Measurements from ENCODE around the gene NUP160.
"Not testable (repeated sequence)": the region's sequence is repeated elsewhere in the genome, so short reads cannot be mapped to it uniquely, and the experiment has no call there.

The NUP160 gene

DNA sequence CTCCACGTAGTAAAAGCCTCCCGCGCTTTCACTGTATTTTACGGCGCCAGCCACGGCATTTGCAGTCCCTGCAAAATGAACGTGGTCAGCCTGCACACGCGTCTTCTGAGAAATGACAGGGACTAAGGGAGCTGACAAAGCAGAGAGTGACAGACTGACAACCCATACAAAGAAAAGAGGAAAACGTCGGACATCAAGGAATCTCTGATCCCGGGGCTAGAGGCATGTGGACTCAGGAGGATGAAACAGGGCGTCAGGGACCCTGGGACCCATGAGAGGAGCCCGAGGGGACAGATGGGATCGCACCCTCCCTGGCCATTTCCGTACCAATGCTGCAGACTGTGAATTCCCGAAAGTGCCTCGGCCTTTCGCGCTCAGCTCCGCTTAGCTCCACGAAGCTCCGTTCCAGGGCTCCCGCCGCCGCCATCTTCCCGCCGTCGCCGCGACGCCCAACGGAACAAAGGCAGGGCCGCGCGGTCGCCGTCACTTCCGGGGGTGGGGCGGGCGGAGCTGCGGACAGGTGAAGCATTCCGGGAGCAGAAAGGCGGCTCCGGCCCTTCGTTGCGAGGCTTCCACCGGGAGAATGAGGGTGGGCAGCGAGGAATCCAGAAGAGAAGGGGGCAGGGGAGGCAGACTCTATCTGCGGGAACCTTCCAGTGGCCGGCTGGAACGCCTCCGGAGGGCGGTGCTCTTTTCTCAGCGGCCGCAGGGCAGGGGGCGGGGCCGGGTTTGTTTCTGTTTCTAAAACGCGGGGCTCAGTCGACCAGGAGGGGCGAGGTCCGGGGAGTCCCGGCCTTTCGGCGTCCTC, at the start of gene NUP160:
TSS of gene NUP160 (minus strand) at position 459 of the 808 bp plus-strand sequence. CDS start at position 427, 32 bp downstream.
- H3K27ac ChIP-seq, result peak within 1 kb of the TSS; percentile 92
- TF ChIP-seq CTCF (conservative IDR thresholded peaks at IDR 0.05), result no peak
- TF ChIP-seq ZFX (IDR thresholded peaks at IDR 0.05), result 0 out of 2 replicates have a peak, but pooled peaks have one; percentile 10

DNA sequence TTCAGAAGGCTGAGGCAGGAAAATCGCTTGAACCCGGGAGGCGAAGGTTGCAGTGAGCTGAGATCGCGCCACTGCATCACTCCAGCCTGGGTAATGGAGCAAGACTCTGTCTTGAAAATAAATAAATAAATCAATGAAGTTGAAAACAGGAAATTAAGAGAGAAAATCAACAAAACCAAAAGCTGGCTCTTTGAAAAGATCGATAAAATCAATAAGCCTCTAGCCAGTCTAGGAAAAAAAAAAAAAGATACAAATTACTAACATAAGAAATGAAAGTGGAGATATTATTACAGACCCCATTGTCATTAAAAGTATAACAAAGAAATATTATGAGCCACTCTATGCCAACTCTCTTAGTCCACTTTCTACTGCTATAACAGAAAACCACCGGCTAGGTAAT, 48.0 kb upstream of the NUP160 start:
- no peak overlapping the region for H3K27ac ChIP-seq
- no peak for TF ChIP-seq ZFX (IDR thresholded peaks at IDR 0.05)
- no peak for TF ChIP-seq CTCF (conservative IDR thresholded peaks at IDR 0.05)

- no peak overlapping the region for H3K27ac ChIP-seq
- TF ChIP-seq ZFX (IDR thresholded peaks at IDR 0.05) (no peak), CTCF (conservative IDR thresholded peaks at IDR 0.05) (no peak)
These were observed 46.9 kb upstream of the NUP160 start for GRCh38 chr11:47895035-47895434.

- H3K27ac ChIP-seq, result not testable (repeated sequence)
These were observed 44.6 kb upstream of the NUP160 start for GRCh38 chr11:47892546-47893276.

DNA sequence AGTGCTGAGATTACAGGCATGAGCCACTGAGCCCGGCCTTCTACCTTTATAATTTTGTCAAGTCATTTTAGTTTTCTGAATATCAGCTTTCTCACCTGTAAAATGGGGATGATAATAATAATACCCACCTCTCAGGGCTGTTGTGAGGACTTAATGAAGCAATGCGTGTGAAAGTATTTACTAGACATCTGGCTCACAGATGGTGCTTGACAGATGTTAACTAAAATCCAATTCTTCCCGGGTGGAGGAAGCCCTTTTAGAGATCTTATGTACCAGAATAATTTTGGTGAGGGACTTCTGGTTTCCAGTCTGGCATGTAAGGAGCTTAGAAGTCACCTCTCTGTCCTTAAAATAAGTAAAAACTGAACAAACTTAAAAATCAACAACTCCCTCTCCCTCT, 43.7 kb upstream of the NUP160 start:
- TF ChIP-seq CTCF (conservative IDR thresholded peaks at IDR 0.05) (no peak), ZFX (IDR thresholded peaks at IDR 0.05) (no peak)
- no peak overlapping the region for H3K27ac ChIP-seq

- no peak overlapping the region for H3K27ac ChIP-seq
- no peak for TF ChIP-seq ZFX (IDR thresholded peaks at IDR 0.05)
- no peak for TF ChIP-seq CTCF (conservative IDR thresholded peaks at IDR 0.05)
These were observed 41.7 kb upstream of the NUP160 start for GRCh38 chr11:47889714-47890441.

DNA sequence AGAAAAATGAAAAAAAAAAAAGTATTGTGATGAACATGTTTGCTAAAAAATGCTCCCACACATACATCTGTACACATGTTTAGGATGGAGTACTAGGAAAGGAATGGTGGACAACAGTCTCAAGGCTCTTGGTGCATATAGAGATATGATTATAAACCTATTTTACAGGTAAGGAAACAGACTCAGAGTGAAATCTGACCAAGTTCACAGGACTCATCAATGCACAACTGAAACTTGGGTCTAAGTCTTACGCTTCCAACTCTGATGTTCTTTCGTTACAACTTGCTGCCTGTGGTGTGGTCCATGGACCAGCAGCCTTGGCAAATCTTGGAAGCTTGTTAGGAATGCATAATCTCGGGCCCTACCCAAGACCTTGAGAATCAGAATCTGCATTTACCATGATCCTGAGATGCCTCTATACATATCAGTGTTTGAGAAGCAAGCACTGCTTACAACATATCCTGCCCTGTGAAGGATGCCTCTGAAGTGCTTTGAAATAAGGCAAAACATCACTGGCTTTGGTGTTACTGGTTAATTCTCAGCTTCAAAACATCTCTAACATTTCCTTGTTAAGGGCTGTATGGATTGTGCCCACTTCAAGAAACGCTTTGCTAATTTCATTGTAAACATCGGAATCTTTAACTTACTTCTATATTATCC, 39.9 kb upstream of the NUP160 start:
- no peak overlapping the region for H3K27ac ChIP-seq
- TF ChIP-seq CTCF (conservative IDR thresholded peaks at IDR 0.05) (no peak), ZFX (IDR thresholded peaks at IDR 0.05) (no peak)

All from C4-2B (cell line).